Measurements from ENCODE around the gene RAB43.
A peak's percentile ranks its signal among the peaks of the same experiment; 100 is the strongest.
"Not testable (repeated sequence)": the region's sequence is repeated elsewhere in the genome, so short reads cannot be mapped to it uniquely, and the experiment has no call there.

RAB43 gene

DNA sequence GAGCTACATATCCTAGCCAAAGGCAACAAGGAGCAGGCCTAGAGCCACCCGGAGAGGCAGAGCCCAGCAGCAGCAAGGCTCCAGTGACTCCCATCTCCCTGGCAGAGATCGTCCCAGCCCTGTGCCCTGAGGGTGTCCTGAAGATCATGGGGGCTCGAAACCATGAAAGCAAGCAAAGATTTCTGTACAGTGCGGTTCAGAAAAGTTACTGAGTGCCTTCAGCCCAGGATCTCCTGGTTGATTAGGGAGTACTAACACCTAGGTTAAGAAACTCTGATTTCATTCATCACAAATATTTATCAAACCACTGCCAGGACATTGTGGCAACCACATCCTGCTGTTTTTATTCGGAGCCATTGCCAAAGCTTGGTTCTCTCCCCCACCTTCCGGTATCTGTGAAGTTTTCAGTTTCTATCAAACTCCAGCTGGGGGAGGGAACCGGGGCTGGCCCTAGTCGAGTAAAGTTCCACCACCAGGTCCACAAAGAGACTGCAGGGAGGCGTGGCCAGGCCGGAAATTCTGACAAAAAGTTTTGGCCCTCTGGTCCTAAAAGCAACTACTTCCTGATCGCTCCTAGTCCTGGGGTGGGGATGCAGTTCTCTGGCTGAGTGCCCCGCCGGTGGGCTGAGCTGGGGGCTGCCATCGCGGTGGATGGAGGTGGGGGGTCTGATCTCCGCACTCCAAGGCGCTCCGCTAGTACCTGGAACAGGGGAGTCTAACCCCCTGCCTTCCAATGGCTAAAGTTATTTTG is 1.2 kb downstream of the RAB43 start:
- Histone ChIP-seq H3K9me3 (ENCODE audit: control insufficient read depth, low read depth, low read length) (no peaks in the 10 kb centered on the region), H3K27ac (ENCODE audit: low read length) (peak overlapping the region; percentile 43), H3K36me3 (ENCODE audit: control insufficient read depth, low read depth, low read length) (no peaks in the 10 kb centered on the region), H3K4me1 (ENCODE audit: control insufficient read depth, low read depth, low read length) (peaks cover 28% of the 10 kb centered on the region), H3K4me3 (ENCODE audit: low read length) (peak overlapping the region; percentile 74), H3K27me3 (ENCODE audit: control insufficient read depth, insufficient read depth, low read length) (no peaks in the 10 kb centered on the region), H3K9ac (ENCODE audit: low read length) (peak overlapping the region; percentile 70)

DNA sequence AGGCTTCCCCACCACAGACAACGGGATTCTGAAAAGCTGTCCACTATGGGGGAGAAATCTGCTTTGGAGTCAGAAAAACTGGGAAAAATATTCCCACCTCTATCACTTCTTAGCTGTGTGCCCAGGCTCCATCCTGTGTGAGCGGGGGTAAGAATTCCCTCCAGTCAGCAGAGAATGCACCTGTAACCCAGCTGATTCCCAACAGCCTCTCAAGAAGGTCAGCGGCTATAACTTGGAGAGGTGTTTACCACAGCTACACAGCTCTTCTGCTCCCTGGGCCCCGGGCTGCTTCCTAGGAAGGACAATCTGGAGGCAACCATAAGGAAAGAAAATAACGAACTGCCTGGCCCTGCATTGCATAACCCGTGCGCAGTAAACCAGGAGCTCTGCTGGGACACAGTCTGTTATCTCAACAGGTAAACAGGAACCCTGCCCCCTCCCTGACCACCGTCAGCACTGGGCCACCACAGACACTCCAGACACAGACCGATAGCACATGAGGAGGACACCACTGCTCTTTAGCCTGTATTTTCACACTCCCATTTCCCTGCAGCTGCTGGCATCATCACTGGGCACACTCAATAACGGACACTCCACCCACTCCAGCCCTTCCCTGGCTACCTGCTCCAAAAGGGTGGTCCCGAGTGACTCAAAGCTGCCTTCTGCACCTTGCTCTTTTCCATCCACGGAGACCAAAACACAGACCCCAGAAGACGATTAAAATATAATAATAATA is 2.1 kb downstream of the RAB43 start:
- H3K36me3 ChIP-seq (ENCODE audit: control insufficient read depth, low read depth, low read length), result no peaks in the 10 kb centered on the region
- no peaks in the 10 kb centered on the region for H3K27me3 ChIP-seq (ENCODE audit: control insufficient read depth, insufficient read depth, low read length)
- H3K4me1 ChIP-seq (ENCODE audit: control insufficient read depth, low read depth, low read length), result peaks cover 32% of the 10 kb centered on the region
- peak overlapping the region; percentile 70 for H3K9ac ChIP-seq (ENCODE audit: low read length)
- no peak overlapping the region for H3K27ac ChIP-seq (ENCODE audit: low read length)
- H3K4me3 ChIP-seq (ENCODE audit: low read length), result peak overlapping the region; percentile 74
- H3K9me3 ChIP-seq (ENCODE audit: control insufficient read depth, low read depth, low read length), result no peaks in the 10 kb centered on the region

DNA sequence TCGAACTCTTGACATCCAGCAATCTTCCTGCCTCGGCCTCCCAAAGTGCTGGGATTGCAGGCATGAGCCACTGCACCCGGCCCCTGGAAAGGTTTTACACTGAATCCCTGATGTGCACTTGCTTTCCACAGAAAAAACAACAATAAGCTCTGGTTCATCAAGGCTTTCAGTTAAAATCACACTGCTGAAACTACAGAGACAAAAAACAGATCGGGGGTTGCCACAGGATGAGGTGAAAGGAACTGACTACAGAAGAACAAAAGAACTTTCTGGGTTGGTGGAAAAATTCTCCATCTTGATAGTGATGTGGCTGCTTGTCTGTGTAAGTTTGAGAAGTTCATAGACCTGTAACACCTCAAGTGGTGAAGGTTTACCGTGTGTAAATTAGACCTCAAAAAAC is 2.9 kb downstream of the RAB43 start:
- no peak overlapping the region for H3K9ac ChIP-seq (ENCODE audit: low read length)
- peaks cover 37% of the 10 kb centered on the region for H3K4me1 ChIP-seq (ENCODE audit: control insufficient read depth, low read depth, low read length)
- H3K4me3 ChIP-seq (ENCODE audit: low read length), result no peak overlapping the region
- H3K27me3 ChIP-seq (ENCODE audit: control insufficient read depth, insufficient read depth, low read length), result no peaks in the 10 kb centered on the region
- H3K9me3 ChIP-seq (ENCODE audit: control insufficient read depth, low read depth, low read length), result no peaks in the 10 kb centered on the region
- H3K27ac ChIP-seq (ENCODE audit: low read length), result no peak overlapping the region
- no peaks in the 10 kb centered on the region for H3K36me3 ChIP-seq (ENCODE audit: control insufficient read depth, low read depth, low read length)

DNA sequence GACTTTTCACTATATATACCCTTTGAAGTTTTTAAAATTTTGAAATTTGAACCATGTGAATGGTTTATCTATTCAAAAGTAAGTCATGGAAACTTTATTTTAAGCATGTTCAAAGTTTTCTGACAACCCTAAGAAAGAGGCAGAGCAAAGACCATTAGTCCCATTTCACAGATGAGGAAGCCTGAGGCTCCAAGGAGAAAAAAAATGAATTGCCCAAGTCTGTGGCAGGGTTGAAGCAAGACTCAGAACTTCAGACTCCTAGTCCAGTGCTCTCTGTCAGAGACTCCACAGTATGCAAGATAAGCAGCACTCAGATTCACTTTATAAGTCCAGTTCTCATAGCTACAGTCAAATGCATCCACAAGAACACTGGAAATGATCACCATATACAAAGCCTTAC is 4.5 kb downstream of the RAB43 start:
- H3K27me3 ChIP-seq (ENCODE audit: control insufficient read depth, insufficient read depth, low read length), result no peaks in the 10 kb centered on the region
- H3K4me1 ChIP-seq (ENCODE audit: control insufficient read depth, low read depth, low read length), result peaks cover 32% of the 10 kb centered on the region

DNA sequence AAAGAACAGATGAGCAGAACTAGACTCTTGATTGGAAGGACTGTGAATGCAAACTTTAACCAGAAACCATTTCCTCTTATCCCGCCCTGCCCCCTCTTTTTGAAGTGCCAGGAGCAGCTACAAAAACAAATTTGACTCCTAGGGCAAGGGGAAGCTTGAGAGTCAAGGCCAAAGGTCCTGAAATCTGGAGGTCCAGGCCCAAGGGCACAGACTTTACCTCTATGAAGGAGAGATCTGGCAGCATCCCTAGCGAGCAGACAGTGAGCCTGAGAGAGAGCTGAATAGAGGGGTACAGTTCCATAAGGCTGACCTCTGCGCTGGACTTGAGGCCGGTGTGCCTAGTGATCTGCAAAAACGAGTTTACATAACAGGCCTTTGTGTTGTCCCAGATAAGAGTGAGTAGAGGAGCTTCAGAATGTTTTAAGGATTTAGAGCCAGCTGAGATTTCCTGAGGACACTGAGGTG is 5.1 kb downstream of the RAB43 start:
- Histone ChIP-seq H3K9me3 (ENCODE audit: control insufficient read depth, low read depth, low read length) (no peaks in the 10 kb centered on the region), H3K36me3 (ENCODE audit: control insufficient read depth, low read depth, low read length) (no peaks in the 10 kb centered on the region), H3K27me3 (ENCODE audit: control insufficient read depth, insufficient read depth, low read length) (no peaks in the 10 kb centered on the region), H3K27ac (ENCODE audit: low read length) (no peak overlapping the region), H3K4me1 (ENCODE audit: control insufficient read depth, low read depth, low read length) (peaks cover 32% of the 10 kb centered on the region), H3K4me3 (ENCODE audit: low read length) (no peak overlapping the region), H3K9ac (ENCODE audit: low read length) (no peak overlapping the region)

More for the DNA sequence above, 4.5 kb downstream of the RAB43 start:
- H3K9me3 ChIP-seq (ENCODE audit: control insufficient read depth, low read depth, low read length), result no peaks in the 10 kb centered on the region
- H3K9ac ChIP-seq (ENCODE audit: low read length), result no peak overlapping the region
- no peaks in the 10 kb centered on the region for H3K36me3 ChIP-seq (ENCODE audit: control insufficient read depth, low read depth, low read length)
- no peak overlapping the region for H3K4me3 ChIP-seq (ENCODE audit: low read length)
- no peak overlapping the region for H3K27ac ChIP-seq (ENCODE audit: low read length)

DNA sequence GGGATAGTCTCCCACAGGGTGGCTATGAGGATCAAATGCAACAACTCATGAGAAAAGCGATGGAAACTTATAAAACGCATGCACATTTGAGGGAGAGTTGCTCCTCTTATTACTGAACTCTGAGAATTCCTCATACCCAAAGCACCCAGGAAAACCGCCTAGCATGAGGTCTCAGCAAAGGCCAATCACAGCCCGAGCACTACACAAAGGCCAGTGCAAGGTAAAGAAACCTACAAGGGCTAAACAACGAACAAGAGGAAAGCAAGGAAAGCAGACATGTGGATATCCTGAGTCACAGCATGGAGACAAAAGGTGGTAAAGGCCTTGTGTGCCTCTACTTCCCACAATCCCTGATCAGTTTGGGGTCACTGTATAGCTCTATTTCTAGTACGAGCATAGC is 7.1 kb downstream of the RAB43 start:
- no peaks in the 10 kb centered on the region for H3K9me3 ChIP-seq (ENCODE audit: control insufficient read depth, low read depth, low read length)
- H3K4me1 ChIP-seq (ENCODE audit: control insufficient read depth, low read depth, low read length), result peaks cover 24% of the 10 kb centered on the region
- no peak overlapping the region for H3K27ac ChIP-seq (ENCODE audit: low read length)
- H3K27me3 ChIP-seq (ENCODE audit: control insufficient read depth, insufficient read depth, low read length), result no peaks in the 10 kb centered on the region
- no peaks in the 10 kb centered on the region for H3K36me3 ChIP-seq (ENCODE audit: control insufficient read depth, low read depth, low read length)
- H3K9ac ChIP-seq (ENCODE audit: low read length), result no peak overlapping the region
- H3K4me3 ChIP-seq (ENCODE audit: low read length), result no peak overlapping the region

DNA sequence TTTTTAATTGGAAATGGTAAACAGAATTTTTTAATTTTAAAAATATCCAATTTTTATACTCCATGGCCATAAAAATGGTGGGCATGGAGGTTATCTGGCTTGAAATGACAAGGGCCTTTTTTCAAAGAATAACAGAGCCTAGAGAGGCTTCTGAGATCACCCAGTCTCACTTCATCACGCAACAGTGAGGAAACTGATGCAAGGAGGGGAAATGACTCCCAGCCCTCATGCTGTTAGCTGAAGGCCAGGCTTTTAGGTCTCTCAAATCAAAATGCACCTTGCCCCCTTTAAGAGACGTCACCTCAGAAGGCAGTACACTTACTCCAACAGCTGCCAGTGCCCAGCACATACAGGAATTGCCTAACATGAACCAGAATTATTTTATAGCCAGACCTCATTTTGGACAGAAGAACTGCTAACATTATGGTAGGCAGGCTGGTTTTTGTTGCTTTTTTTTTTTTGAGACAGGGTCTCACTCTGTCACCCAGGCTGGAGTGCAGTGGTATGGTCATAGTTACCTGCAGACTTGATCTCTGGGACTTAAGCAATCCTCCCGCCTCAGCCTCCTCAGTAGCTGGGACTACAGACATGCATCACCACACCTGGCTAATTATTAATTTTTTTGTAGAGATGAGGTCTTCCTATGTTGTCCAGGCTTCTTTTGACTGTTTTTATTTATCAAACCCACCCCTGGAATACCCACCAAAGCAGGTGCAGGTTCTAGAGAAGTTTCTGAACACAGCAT is 9.1 kb downstream of the RAB43 start:
- no peak overlapping the region for H3K27ac ChIP-seq (ENCODE audit: low read length)
- no peaks in the 10 kb centered on the region for H3K27me3 ChIP-seq (ENCODE audit: control insufficient read depth, insufficient read depth, low read length)
- no peaks in the 10 kb centered on the region for H3K9me3 ChIP-seq (ENCODE audit: control insufficient read depth, low read depth, low read length)
- H3K9ac ChIP-seq (ENCODE audit: low read length), result no peak overlapping the region
- no peaks in the 10 kb centered on the region for H3K36me3 ChIP-seq (ENCODE audit: control insufficient read depth, low read depth, low read length)
- no peak overlapping the region for H3K4me3 ChIP-seq (ENCODE audit: low read length)
- peaks cover 16% of the 10 kb centered on the region for H3K4me1 ChIP-seq (ENCODE audit: control insufficient read depth, low read depth, low read length)

DNA sequence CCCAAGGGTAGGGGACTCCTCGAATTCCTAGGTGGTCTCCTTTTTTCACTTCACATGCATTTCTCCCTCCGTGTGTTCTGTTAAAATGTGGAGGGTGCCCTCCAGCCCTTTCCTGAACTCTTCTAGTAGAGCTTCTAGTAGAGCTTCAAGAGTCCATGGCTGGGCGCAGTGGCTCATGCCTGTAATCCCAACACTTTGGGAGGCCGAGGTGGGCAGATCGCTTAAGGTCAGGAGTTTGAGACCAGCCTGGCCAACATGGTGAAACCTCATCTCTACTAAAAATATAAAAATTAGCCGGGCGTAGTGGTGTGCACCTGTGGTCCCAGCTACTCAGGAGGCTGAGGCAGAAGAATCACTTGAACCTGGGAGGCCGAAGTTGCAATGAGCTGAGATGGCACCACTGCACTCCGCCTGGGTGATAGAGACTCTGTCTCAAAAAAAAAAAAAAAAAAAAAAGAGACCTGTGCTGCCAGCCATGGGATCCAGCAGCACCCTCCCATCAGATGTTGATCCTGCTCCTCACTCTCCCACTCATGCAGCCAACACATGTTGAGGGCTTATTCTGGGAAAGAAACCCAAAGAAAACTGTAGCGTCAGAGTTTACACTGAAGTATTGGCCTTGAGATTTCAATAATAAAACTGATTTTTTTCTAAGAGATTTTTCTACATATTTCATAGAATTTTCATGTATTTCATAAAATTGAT is 10.4 kb downstream of the RAB43 start:
- H3K9me3 ChIP-seq (ENCODE audit: control insufficient read depth, low read depth, low read length); H3K36me3 ChIP-seq (ENCODE audit: control insufficient read depth, low read depth, low read length); H3K9ac ChIP-seq (ENCODE audit: low read length); H3K27me3 ChIP-seq (ENCODE audit: control insufficient read depth, insufficient read depth, low read length); H3K4me3 ChIP-seq (ENCODE audit: low read length); H3K27ac ChIP-seq (ENCODE audit: low read length): not testable (repeated sequence)
- H3K4me1 ChIP-seq (ENCODE audit: control insufficient read depth, low read depth, low read length), result peaks cover 11% of the 10 kb centered on the region

DNA sequence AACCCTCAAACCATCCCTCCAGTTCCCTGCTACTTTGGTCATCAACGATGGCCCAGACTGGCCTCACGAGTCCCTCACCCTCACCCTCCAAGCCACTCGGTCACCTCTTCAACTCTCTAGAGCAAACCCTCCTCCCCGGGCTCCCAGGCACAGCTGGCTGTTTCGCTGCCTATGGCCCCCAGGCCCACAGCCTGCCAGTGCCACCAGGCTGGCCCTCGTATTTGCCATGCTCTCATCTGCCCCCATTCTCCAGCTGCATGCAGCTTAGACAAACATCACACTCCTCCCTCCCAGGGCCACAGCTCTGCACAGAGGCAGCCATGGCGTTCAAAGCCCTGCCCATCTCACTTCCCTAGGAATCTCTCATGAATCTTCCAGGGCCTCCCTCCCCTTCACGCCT is 13.8 kb downstream of the RAB43 start:
- Histone ChIP-seq H3K27me3 (ENCODE audit: control insufficient read depth, insufficient read depth, low read length) (no peaks in the 10 kb centered on the region), H3K4me3 (ENCODE audit: low read length) (no peak overlapping the region), H3K36me3 (ENCODE audit: control insufficient read depth, low read depth, low read length) (no peaks in the 10 kb centered on the region), H3K27ac (ENCODE audit: low read length) (no peak overlapping the region), H3K4me1 (ENCODE audit: control insufficient read depth, low read depth, low read length) (no peaks in the 10 kb centered on the region), H3K9me3 (ENCODE audit: control insufficient read depth, low read depth, low read length) (no peaks in the 10 kb centered on the region), H3K9ac (ENCODE audit: low read length) (no peak overlapping the region)

DNA sequence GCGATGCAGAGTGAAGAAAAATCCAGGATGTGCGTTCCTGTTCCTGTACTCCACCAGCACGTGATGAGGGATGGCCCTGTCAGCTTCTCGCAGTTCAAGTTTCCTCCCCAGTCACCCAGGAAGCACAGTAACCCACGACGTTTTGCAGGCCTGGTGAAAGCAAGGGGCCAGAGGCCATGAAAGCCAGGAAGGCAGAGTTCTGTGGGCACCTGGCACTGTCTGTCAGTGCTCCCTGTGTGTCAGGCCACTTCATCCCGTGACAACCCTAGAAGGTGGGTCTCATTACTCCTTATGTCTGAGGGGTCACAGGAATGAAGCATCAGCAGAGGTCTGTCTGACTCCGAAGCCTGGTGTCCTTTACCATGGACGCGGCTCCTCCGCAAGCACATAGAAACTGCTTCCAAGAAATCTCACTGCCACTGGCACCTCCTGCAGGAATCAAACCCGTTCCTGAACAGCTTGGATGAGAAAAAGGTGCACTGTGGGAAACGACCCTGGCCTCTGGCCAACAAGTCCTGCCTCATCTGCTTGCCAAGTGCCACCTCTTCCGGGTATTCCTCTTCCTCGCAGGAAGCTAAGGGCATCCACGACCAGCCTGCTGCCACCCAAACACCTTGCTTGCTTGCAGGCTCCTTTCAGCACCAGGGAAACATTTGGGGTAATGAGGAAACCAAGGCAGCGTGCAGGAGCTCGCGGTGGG is 14.6 kb downstream of the RAB43 start:
- Histone ChIP-seq H3K4me1 (ENCODE audit: control insufficient read depth, low read depth, low read length) (no peaks in the 10 kb centered on the region), H3K4me3 (ENCODE audit: low read length) (no peak overlapping the region), H3K27me3 (ENCODE audit: control insufficient read depth, insufficient read depth, low read length) (no peaks in the 10 kb centered on the region), H3K9me3 (ENCODE audit: control insufficient read depth, low read depth, low read length) (no peaks in the 10 kb centered on the region), H3K27ac (ENCODE audit: low read length) (no peak overlapping the region), H3K9ac (ENCODE audit: low read length) (no peak overlapping the region), H3K36me3 (ENCODE audit: control insufficient read depth, low read depth, low read length) (no peaks in the 10 kb centered on the region)

DNA sequence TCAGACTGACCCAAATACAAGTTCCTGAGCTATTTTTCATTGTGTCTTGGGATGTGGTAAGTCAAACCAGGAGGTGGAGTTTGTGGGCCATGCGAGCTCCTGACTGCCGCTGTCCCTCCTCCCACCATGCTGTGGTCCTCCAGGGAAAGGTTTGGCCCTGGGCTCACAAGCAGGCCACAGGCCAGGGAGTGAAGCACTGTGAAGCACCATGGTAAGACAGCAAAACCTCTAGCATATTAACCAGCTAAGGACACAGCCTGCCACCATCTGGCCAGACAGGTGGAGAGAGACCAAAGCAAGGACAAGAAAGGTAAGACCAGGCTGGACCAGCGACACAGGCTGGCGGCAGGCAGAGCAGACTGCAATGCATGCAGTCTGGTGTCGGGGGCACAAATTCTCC is 15.3 kb downstream of the RAB43 start:
- H3K4me1 ChIP-seq (ENCODE audit: control insufficient read depth, low read depth, low read length), result no peaks in the 10 kb centered on the region
- no peak overlapping the region for H3K27ac ChIP-seq (ENCODE audit: low read length)
- H3K9ac ChIP-seq (ENCODE audit: low read length), result no peak overlapping the region
- H3K9me3 ChIP-seq (ENCODE audit: control insufficient read depth, low read depth, low read length), result no peaks in the 10 kb centered on the region
- no peaks in the 10 kb centered on the region for H3K36me3 ChIP-seq (ENCODE audit: control insufficient read depth, low read depth, low read length)
- no peaks in the 10 kb centered on the region for H3K27me3 ChIP-seq (ENCODE audit: control insufficient read depth, insufficient read depth, low read length)
- no peak overlapping the region for H3K4me3 ChIP-seq (ENCODE audit: low read length)
